NCI-H2196 treated with DMSO at 0.1 percent for 48 hours (cell line): Measurements from ENCODE around the gene KCNK2.

Source experiments
- DNase-seq: peaks from one replicate; lab custom pipeline; 2025; ENCODE audit not compliant: unreplicated experiment; lab: John Stamatoyannopoulos, UW

KCNK2 gene

DNA sequence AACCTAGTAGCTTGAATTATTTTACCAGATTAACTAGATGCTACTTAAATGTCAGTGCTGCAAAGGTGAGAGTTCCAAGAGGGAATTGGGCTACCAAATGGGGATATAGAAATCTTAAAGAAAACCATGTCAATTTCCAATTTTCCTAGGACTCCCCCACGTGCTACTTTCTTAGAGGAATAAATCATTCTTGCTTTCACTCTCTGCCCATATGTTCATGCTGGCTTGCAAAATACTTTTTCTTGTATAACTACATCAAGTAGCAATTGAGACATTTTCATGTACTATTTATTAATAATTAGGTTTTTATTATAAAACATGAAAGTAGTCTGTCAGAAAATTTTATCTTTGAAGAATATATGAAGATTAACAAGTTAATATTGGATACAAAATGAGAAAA lies 11.8 kb downstream of the KCNK2 start:
- DNase-seq, result no peak

- DNase-seq, result no peak
These were observed 13.0 kb downstream of the KCNK2 start for GRCh38 chr1:215095524-215095923.

- no peak for DNase-seq
These were observed 19.0 kb downstream of the KCNK2 start for GRCh38 chr1:215101511-215101910.

- DNase-seq, result no peak
These were observed 21.7 kb downstream of the KCNK2 start for GRCh38 chr1:215104283-215104682.

- no peak for DNase-seq
These were observed 23.5 kb downstream of the KCNK2 start for GRCh38 chr1:215106067-215106466.

DNA sequence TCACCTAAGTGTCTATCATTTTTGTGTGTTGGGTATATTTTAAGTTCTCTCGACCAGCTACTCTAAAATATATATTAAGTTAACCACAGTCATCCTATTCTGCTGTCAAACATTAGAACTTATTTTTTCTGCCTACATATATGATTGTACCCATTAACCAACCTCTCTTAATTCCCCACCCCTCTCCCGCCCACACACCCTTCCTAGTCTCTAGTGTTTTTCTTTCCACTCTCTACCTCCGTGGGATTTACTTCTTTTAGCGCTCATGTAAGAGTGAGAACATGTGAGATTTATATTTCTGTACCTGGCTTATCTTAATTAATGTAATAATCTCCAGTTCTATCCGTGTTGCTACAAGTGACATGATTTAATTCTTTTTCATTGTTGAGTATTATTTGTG lies 26.6 kb downstream of the KCNK2 start:
- DNase-seq, result no peak

DNA sequence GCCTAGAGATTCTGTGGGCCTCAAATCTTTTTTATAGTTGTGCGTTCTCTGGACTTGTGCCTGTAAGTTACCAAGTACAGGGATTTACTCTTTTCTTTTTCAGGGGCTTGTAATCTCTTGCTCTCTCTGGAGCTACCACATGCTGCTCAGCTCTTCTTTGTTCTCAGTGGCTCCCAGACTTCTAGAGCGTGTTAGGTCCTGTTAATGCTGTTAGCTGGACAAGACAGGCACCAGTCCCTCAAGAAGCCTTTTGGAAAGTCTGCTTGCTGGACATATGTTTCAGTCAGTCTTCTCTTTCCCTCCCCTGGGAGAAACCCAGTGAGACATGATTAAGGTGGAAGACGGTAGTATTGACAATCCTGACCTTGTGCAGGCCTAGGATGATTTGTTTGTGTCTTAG lies 29.4 kb downstream of the KCNK2 start:
- no peak for DNase-seq

- DNase-seq, result no peak
These were observed 31.2 kb downstream of the KCNK2 start for GRCh38 chr1:215113776-215114153.

DNA sequence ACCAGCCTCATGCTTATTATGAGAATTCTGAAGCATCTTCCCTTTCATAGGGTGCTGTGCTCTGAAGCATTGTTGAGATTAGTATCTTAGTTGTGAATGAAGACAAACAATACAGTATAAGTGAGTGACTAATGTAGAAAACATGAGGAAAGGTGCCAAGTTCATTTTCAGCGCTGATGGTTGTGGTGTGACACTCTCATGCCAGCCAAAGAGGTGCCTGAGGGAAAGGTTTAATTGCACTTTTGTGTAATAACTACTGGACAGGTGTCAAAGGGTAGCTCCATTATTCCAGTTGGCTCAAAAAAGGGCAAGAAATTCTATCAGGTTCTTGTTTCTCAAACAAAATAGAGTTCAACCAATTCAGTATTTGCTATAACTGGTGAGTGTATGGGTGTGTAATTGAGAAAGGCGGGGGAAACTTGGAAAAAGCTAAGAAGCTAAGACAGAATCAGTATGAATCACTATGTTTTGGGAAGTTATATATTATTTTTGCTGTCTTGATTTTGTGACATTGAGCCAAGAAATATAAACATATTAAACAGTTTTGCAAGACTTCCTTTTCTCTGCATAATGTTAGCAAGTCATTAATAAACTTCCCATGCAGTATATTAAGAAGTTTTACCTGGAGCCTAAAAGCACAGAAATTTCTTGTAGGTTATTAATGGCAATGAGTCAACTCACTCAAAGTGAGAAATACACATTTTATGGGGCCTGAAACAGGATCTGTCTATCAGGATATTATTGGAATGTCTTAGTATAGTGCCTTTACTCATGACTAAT lies 31.8 kb downstream of the KCNK2 start:
- DNase-seq, result no peak

- DNase-seq, result no peak
These were observed 33.2 kb downstream of the KCNK2 start for GRCh38 chr1:215115760-215116159.

- DNase-seq, result no peak
These were observed 35.5 kb downstream of the KCNK2 start for GRCh38 chr1:215118081-215118480.

DNA sequence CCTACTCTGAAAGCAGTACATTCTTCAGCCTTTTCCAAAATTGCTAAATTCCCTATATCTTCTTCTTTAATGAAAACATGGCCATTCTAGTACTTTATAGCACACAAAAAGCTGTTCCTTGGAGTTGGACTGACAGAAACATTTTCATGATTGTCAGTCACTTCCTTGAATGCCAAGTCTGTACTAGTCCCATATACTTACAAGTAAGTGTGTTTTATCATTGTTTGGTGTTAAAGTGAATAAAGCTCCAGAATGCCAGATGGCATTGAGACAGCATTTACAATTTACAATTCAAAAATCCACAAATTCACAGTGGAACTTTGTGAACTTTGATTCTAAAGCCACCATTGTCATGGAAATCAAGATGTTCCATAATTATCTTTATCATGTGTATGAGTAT lies 36.5 kb downstream of the KCNK2 start:
- DNase-seq, result no peak

GRCh38 chr1:215119719-215120365 lies 37.3 kb downstream of the KCNK2 start:
- DNase-seq, result no peak

- no peak for DNase-seq
These were observed 46.0 kb downstream of the KCNK2 start for GRCh38 chr1:215128504-215128903.

- no peak for DNase-seq
These were observed 48.8 kb downstream of the KCNK2 start for GRCh38 chr1:215131291-215131690.

- no peak for DNase-seq
These were observed 49.6 kb downstream of the KCNK2 start for GRCh38 chr1:215132156-215132555.

- DNase-seq, result no peak
These were observed 51.0 kb downstream of the KCNK2 start for GRCh38 chr1:215133532-215133931.

GRCh38 chr1:215137985-215138384 lies 55.4 kb downstream of the KCNK2 start:
- no peak for DNase-seq

- DNase-seq, result no peak
These were observed 57.6 kb downstream of the KCNK2 start for GRCh38 chr1:215140135-215140534.

- DNase-seq, result no peak
These were observed 58.9 kb downstream of the KCNK2 start for GRCh38 chr1:215141460-215141859.

GRCh38 chr1:215143497-215143896 lies 61.0 kb downstream of the KCNK2 start:
- no peak for DNase-seq

DNA sequence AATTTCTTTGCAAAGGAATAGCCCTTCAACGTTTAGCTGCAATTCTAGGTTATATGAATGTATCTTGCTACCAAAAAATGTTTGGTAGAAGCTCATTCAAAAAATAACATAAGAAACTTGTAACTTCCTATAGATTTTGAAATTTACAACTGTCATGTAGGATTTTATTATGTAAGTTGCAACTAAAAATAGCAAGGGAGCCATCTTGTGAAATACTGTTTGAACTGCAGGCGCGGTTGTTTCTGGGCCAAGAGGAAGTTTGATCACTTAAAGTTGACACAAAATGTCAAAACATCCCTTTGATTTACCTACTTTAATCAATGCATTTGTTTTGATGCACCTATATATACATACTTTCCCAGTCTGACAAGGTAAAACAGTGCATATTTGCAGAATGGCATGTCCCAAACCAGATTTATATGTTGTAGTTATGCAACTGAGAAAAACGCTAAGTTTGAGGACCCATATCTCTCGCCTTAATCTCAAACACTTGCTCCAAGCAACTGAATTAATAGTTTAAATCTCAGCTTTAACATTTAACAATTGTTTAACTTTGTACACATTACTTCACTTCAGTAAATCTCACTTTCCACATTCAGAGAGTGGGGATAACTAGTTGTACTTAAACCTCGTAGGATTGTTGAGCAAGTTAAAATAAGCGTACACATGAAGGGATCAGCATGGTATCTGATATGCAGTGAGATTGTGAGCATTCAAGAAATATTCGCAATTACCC lies 63.9 kb downstream of the KCNK2 start:
- DNase-seq, result no peak
